Endothelial cell of umbilical vein (primary cell): Measurements from ENCODE around the gene STMP1. TPM values are rescaled to one million over a fixed set of nuclear protein-coding genes. Genes with fewer than 3 reads are reported as not detected.
A peak's percentile ranks its signal among the peaks of the same experiment; 100 is the strongest.

Source experiments
- Bru-seq: library from RNA; stranded (reverse); fragments of 400-500 nt; gene quantifications from one replicate; lab custom pipeline; 2021; lab: Mats Ljungman, UMichigan
- BruChase-seq, 2 experiments: library from RNA; stranded (reverse); fragments of 400-500 nt; gene quantifications; one replicate each; lab custom pipeline; 2021; lab: Mats Ljungman, UMichigan
- BruUV-seq: library from RNA; stranded (reverse); fragments of 400-500 nt; replicated peaks from 2 replicates; lab custom pipeline; 2021; lab: Mats Ljungman, UMichigan
- CTCF ChIA-PET: fragments of 300-600, 350-600 bp; sonication (Branson Sonifier 250); formaldehyde crosslinking; loops from one replicate; lab custom pipeline; 2021; ENCODE audit warnings: antibody characterized with exemption, inconsistent platforms; lab: Charles Lee
- POLR2A ChIA-PET: fragments of 300-600, 350-600 bp; sonication (Branson Sonifier 250); formaldehyde crosslinking; loops from one replicate; lab custom pipeline; 2021; ENCODE audit warnings: antibody characterized with exemption, inconsistent platforms; lab: Charles Lee
- DNase-seq: peaks from one replicate; pipeline ENCODE4 v3.0.0-alpha.2; 2011; ENCODE audit warnings: low read depth, low spot score
- FAIRE-seq: peaks from 2 replicates; lab custom pipeline; 2011; peaks lifted over from hg19 to GRCh38; lab: Jason Lieb, UNC
- H2AFZ ChIP-seq: 2 replicates; pipeline ENCODE4 v1.6.0; 2012; ENCODE audit warnings: low read depth, low read length, control low read depth, inconsistent platforms
- H3K27ac ChIP-seq: 2 replicates; pipeline ENCODE4 v1.5.1; 2011; ENCODE audit warnings: low read depth, mild to moderate bottlenecking, control low read depth, low read length, moderate library complexity; ENCODE audit not compliant: insufficient read depth
- H3K27me3 ChIP-seq, 2 experiments: 2 replicates each; pipeline versions ENCODE4 v1.6.0 to v1.6.1; 2011; ENCODE audit warnings: low read length in 2 of 2, mixed read lengths in 1 of 2; ENCODE audit not compliant: control insufficient read depth in 2 of 2, insufficient read depth in 2 of 2
- H3K36me3 ChIP-seq, 2 experiments: 2 replicates in 1 of 2; 3 replicates in 1 of 2; pipeline ENCODE4 v1.5.1; 2011; ENCODE audit warnings: low read length in 2 of 2, mild to moderate bottlenecking in 1 of 2, moderate library complexity in 1 of 2; ENCODE audit not compliant: control insufficient read depth in 2 of 2, insufficient read depth in 2 of 2; ENCODE audit errors: extremely low read depth in 1 of 2
- H3K4me1 ChIP-seq: 3 replicates; pipeline ENCODE4 v1.5.1; 2011; ENCODE audit warnings: mild to moderate bottlenecking, low read length; ENCODE audit not compliant: control insufficient read depth, insufficient read depth; ENCODE audit errors: extremely low read depth
- H3K4me2 ChIP-seq: 2 replicates; pipeline ENCODE4 v1.6.1; 2011; ENCODE audit warnings: low read length, control low read depth, mixed read lengths; ENCODE audit not compliant: insufficient read depth
- H3K4me3 ChIP-seq, 3 experiments: fragments of 200-600 bp in 1 of 3; sonication (generic), shearing (Covaris generic) in 1 of 3; replicated peaks in 1 of 3; 2 replicates each; pipeline ENCODE4 v1.5.1; 2011 to 2016; ENCODE audit warnings: control low read depth in 3 of 3, low read length in 3 of 3, mild to moderate bottlenecking in 2 of 3, inconsistent platforms in 1 of 3, low read depth in 1 of 3, moderate library complexity in 1 of 3; ENCODE audit not compliant: insufficient read depth in 1 of 3
- H3K79me2 ChIP-seq: 2 replicates; pipeline ENCODE4 v1.6.0; 2012; ENCODE audit warnings: low read length, inconsistent platforms; ENCODE audit not compliant: control insufficient read depth, insufficient read depth
- H3K9ac ChIP-seq: replicated peaks from 2 replicates; pipeline ENCODE3; 2011; ENCODE audit warnings: low read length, control low read depth; ENCODE audit not compliant: insufficient read depth; ENCODE audit errors: extremely low read depth
- H3K9me1 ChIP-seq: replicated peaks from 3 replicates; pipeline ENCODE4 v1.6.0; 2011; ENCODE audit warnings: mild to moderate bottlenecking, low read length; ENCODE audit not compliant: control insufficient read depth, insufficient read depth; ENCODE audit errors: extremely low read depth
- H3K9me3 ChIP-seq: replicated peaks from 2 replicates; pipeline ENCODE4 v1.5.1; 2012; ENCODE audit warnings: low read length, inconsistent platforms; ENCODE audit not compliant: control insufficient read depth, insufficient read depth
- H4K20me1 ChIP-seq: replicated peaks from 2 replicates; pipeline ENCODE3; 2011; ENCODE audit warnings: mild to moderate bottlenecking, low read length; ENCODE audit not compliant: control insufficient read depth, insufficient read depth; ENCODE audit errors: extremely low read depth
- CTCF ChIP-seq, 2 donors: IDR thresholded peaks; 1 replicate in 1 of 2; 2 replicates in 1 of 2; pipeline ENCODE4 v1.5.1; 2011; ENCODE audit warnings: low read length in 2 of 2, mild to moderate bottlenecking in 2 of 2, moderate library complexity in 2 of 2, control low read depth in 1 of 2, inconsistent platforms in 1 of 2, low read depth in 1 of 2; ENCODE audit not compliant: insufficient read depth in 1 of 2; ENCODE audit errors: extremely low read depth in 1 of 2
- EZH2 ChIP-seq: IDR thresholded peaks from 2 replicates; pipeline ENCODE4 v1.6.1; 2012; ENCODE audit warnings: borderline replicate concordance, low read depth, mild to moderate bottlenecking, moderate library complexity, low read length, inconsistent platforms; ENCODE audit not compliant: severe bottlenecking
- FOS ChIP-seq: IDR thresholded peaks from 2 replicates; pipeline ENCODE4 v1.6.1; 2011; ENCODE audit warnings: mild to moderate bottlenecking, low read length, moderate library complexity, borderline replicate concordance; ENCODE audit not compliant: insufficient read depth
- GATA2 ChIP-seq: IDR thresholded peaks from 2 replicates; pipeline ENCODE4 v1.7.0; 2011; ENCODE audit warnings: low read depth, mild to moderate bottlenecking, moderate library complexity, mixed read lengths, low read length; ENCODE audit not compliant: insufficient read length, insufficient read depth
- JUN ChIP-seq: IDR thresholded peaks from 2 replicates; pipeline ENCODE4 v1.6.1; 2011; ENCODE audit warnings: borderline replicate concordance, low read depth; ENCODE audit not compliant: insufficient read length, insufficient read depth
- MAX ChIP-seq: IDR thresholded peaks from 2 replicates; pipeline ENCODE4 v1.6.1; 2011; ENCODE audit not compliant: insufficient read depth, insufficient read length
- MYC ChIP-seq: IDR thresholded peaks from one replicate; pipeline ENCODE4 v1.6.1; 2011; ENCODE audit warnings: mild to moderate bottlenecking, low read depth, low read length
- POLR2A ChIP-seq: IDR thresholded peaks from 2 replicates; pipeline ENCODE4 v1.6.1; 2012; ENCODE audit warnings: low read depth, mild to moderate bottlenecking, control low read depth, low read length
- POLR2AphosphoS5 ChIP-seq: IDR thresholded peaks from 2 replicates; pipeline ENCODE4 v1.6.1; 2012; ENCODE audit warnings: low read depth, mild to moderate bottlenecking, control low read depth, low read length, moderate library complexity; ENCODE audit not compliant: insufficient read depth
- dilution Hi-C: fragments of 300-500 bp; cut with MboI; formaldehyde crosslinking; loops from one replicate; pipeline ENCODE4 v1.15.0; 2019; ENCODE audit warnings: low sequenced_read_pairs; ENCODE audit not compliant: extremely low pct_ligation_motif_present
- intact Hi-C: fragments of 100-400 bp; cut with micrococcal nuclease; formaldehyde crosslinking; loops from one replicate; pipeline ENCODE4 v1.10.0; 2022
- long read RNA-seq: library from polyadenylated mRNA; stranded (forward); transcript quantifications from one replicate; pipeline ENCODE4 v2.0.0, GENCODE V29; 2021
- polyA minus RNA-seq, 3 experiments: library from RNA; depleted of rRNA, polyadenylated mRNA; stranded (reverse); fragments of >200 nt; gene quantifications; 1 replicate in 1 of 3; 2 replicates in 2 of 3; pipeline ENCODE4 v1.2.3, GENCODE V29; 2011
- polyA plus RNA-seq, 4 experiments: library from polyadenylated mRNA; depleted of rRNA in 3 of 4; stranded (reverse) in 3 of 4; unstranded in 1 of 4; fragments of >200 nt; gene quantifications; 2 replicates each; pipeline versions ENCODE4 v1.2.1 to v1.2.3, GENCODE V29; 2011 to 2012; ENCODE audit warnings: missing spikeins in 1 of 4
- total RNA-seq: library from RNA; stranded (reverse); gene quantifications from 2 replicates; pipeline ENCODE4 v1.2.3, GENCODE V29; 2021

Gene STMP1
- total RNA-seq (21.4 and 31.3 TPM in 2 replicates), polyA plus RNA-seq (13.5 and 17.1 TPM in 2 replicates), polyA minus RNA-seq (14.2 and 17.9 TPM in 2 replicates), Bru-seq, nascent RNA (percentile 87 among the genes with signal in this experiment), BruChase-seq, experiment 1, labeled RNA remaining after a 6-hour chase (percentile 84 among the genes with signal in this experiment), BruChase-seq, experiment 2, labeled RNA remaining after a 2-hour chase (percentile 90 among the genes with signal in this experiment)
- polyA plus RNA-seq (2011; cell fraction: cytosol; rRNA removed) = 18.3 and 20.0 TPM in 2 replicates
- 8.8 and 12.0 TPM in 2 replicates for polyA plus RNA-seq (2011; cell fraction: nucleus; rRNA removed)
- 22.9 and 30.7 TPM in 2 replicates for polyA plus RNA-seq (2012)
- polyA minus RNA-seq (2011; cell fraction: cytosol; rRNA and poly(A)+ RNA removed) = 14.6 TPM
- 13.0 and 16.7 TPM in 2 replicates for polyA minus RNA-seq (2011; cell fraction: nucleus; rRNA and poly(A)+ RNA removed)
- long read RNA-seq, transcript STMP1-202 (3 exons, 2,450 nt) = major isoform, 105 of 114 reads
- long read RNA-seq, partial matches to known transcripts = 0 of 114 reads
- long read RNA-seq, other reads (novel, unspliced or antisense) = 7 of 114 reads

- Histone ChIP-seq H4K20me1 (no peaks in the 10 kb centered on the region), H3K9me3 (no peaks in the 10 kb centered on the region), H3K4me2 (peak within 1 kb of the TSS; percentile 89), H2AFZ (peak within 1 kb of the TSS; percentile 69), H3K9ac (peak within 1 kb of the TSS; percentile 98), H3K27me3 (no peaks in the 10 kb centered on the region), H3K4me3 (peak within 1 kb of the TSS; percentile 68 to 91 (median 86)), H3K36me3 (no peaks in the 10 kb centered on the region), H3K9me1 (no peaks in the 10 kb centered on the region), H3K27ac (peak within 1 kb of the TSS; percentile 91), H3K79me2 (peaks cover 39% of the 10 kb centered on the region), H3K4me1 (peaks cover 36% of the 10 kb centered on the region)
- ChIA-PET CTCF (interaction anchor here (0.6 to 5.7 kb wide), 12 partner anchors 11 to 388 kb away, joined by 3 to 51 read pairs (median 3); no protein-coding TSS in a partner anchor), POLR2A (interaction anchor here (0.8 kb wide), 1 partner anchor 9 kb away, joined by 3 read pairs; no protein-coding TSS in a partner anchor)
- DNase-seq (peak; percentile 95), FAIRE-seq (peak; percentile 62)
- TSS peak; percentile 83 for BruUV-seq
- intact Hi-C loops = loop anchor here (1.0 to 10.0 kb wide), 6 partner anchors 11 to 1922 kb away; partner anchors contain the start of genes CNOT4 and MTPN
- dilution Hi-C loops = no loop called here
- TF ChIP-seq FOS (no peak), MYC (no peak), POLR2AphosphoS5 (peak; percentile 96), EZH2 (no peak), GATA2 (no peak), JUN (peak; percentile 52), CTCF (IDR thresholded peaks at IDR 0.05; ENCODE audit: extremely low read depth in 1 of 2, insufficient read depth in 1 of 2, low read depth in 1 of 2, low read length in 2 of 2) (peak in 1 of 2 donors; percentile 77), MAX (peak; percentile 45), POLR2A (peak; percentile 96)
Measured at GRCh38 chr7:135662373-135663114, at the start of gene STMP1. TSS of gene STMP1 (plus strand) at chr7:135662514.
